GM12872 (cell line): Measurements from ENCODE around the gene UTP14A.

Source experiments
- CTCF ChIP-seq: IDR thresholded peaks from 3 replicates; pipeline ENCODE4 v1.5.1; 2011; ENCODE audit warnings: low read depth, mild to moderate bottlenecking, low read length, moderate library complexity; ENCODE audit not compliant: insufficient read depth

UTP14A gene

GRCh38 chrX:129961180-129962083 lies 55.5 kb downstream of the UTP14A start:
- no peak for TF ChIP-seq CTCF

GRCh38 chrX:129963729-129964128 lies 57.8 kb downstream of the UTP14A start:
- no peak for TF ChIP-seq CTCF

- no peak for TF ChIP-seq CTCF
These were observed 59.2 kb downstream of the UTP14A start for GRCh38 chrX:129965166-129965565.

GRCh38 chrX:129968968-129969367 lies 63.0 kb downstream of the UTP14A start:
- TF ChIP-seq CTCF: no peak

- no peak for TF ChIP-seq CTCF
These were observed 70.5 kb downstream of the UTP14A start for GRCh38 chrX:129976441-129976840.
